ENCODE measurements around the gene SEMA3D.

The SEMA3D gene

DNA sequence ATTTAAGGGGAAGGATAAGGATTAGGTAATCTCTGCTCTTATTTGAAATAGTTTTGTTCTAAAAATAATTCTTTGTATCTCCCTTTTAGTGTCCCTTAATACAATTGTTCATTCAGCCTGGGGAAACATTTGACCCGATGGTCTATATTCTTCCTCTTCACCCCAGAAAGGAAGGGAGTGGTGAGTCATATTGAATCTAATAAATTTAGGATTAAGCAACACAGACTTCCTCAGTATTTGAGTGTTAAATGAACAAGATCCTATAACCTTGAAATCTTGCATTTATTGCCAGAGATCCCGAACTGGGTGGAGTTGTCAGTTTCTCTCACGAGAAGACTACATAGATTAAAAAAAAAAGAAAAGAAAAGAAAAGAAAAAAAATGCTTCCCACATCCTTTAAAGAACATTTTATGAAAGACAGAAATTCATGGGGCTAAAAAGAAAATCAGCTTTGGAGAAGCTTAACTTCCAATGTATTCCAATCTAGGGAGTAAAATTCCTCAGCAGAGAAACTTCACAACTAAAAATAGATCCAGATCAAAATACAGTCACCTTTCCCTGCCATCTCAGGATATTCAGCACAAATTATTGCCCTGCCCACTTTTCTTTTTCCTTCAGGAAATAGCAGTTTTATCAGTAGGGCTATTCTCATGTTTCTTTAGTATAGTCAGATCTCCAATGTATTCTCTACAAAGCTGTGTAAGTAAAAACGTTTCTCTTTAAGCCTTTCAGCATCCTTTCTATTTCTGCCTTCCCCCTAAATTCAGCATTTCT is 82.2 kb downstream of the SEMA3D start:
- H3K4me3 ChIP-seq (replicated peaks in 1 of 2; ENCODE audit: low read depth in 2 of 2, low read length in 2 of 2): no peak overlapping the region
- peak; percentile 53 to 63 for DNase-seq (ENCODE audit: low read depth in 2 of 2)
- TF ChIP-seq, protein P1, sequence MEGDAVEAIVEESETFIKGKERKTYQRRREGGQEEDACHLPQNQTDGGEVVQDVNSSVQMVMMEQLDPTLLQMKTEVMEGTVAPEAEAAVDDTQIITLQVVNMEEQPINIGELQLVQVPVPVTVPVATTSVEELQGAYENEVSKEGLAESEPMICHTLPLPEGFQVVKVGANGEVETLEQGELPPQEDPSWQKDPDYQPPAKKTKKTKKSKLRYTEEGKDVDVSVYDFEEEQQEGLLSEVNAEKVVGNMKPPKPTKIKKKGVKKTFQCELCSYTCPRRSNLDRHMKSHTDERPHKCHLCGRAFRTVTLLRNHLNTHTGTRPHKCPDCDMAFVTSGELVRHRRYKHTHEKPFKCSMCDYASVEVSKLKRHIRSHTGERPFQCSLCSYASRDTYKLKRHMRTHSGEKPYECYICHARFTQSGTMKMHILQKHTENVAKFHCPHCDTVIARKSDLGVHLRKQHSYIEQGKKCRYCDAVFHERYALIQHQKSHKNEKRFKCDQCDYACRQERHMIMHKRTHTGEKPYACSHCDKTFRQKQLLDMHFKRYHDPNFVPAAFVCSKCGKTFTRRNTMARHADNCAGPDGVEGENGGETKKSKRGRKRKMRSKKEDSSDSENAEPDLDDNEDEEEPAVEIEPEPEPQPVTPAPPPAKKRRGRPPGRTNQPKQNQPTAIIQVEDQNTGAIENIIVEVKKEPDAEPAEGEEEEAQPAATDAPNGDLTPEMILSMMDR (IDR thresholded peaks at IDR 0.05; ENCODE audit: low read depth, low read length): no peak

DNA sequence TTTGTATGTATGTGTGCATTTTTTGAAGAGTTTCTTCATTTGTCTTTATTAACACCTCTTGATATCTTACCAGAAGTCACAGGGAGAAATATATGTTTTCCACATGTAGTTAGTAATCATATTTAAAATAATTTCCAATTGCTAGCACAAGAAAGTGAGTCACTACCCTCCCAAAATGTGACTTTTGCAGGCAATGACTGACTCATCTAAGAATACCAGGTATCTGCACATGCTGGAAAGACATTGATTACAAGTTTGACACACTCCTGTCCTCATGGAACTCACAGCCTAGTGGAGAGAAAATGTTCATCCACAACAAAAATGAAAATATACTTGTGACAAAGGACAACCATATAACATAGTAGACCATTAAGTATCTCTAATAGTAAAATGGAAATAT is 82.9 kb downstream of the SEMA3D start:
- TF ChIP-seq, protein P1 (IDR thresholded peaks at IDR 0.05; ENCODE audit: low read depth, low read length): no peak
- peak in 1 of 2 donors; percentile 25 for DNase-seq (ENCODE audit: low read depth in 2 of 2)
- H3K4me3 ChIP-seq (replicated peaks in 1 of 2; ENCODE audit: low read depth in 2 of 2, low read length in 2 of 2): no peak overlapping the region

DNA sequence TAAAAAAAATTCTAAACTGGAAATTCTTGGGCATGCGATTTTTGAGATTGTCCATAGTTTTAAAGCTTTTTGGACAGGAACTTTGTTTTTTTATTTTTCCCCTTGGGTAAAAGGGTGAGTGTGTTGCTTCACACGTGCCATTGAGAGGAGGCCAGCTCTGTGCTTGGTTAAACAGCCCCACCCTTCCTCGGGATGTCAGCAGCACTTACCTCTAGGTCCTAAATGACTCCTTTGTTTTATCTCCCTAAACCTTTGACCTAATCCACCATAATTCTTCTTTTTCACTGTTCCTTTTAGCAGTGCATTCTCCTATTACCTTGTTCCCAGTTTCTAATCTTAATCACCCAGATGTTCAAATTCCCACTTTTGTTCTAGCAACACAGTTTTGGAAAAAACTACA is 83.5 kb downstream of the SEMA3D start:
- no peak overlapping the region for H3K4me3 ChIP-seq (replicated peaks in 1 of 2; ENCODE audit: low read depth in 2 of 2, low read length in 2 of 2)
- TF ChIP-seq, protein P1 (IDR thresholded peaks at IDR 0.05; ENCODE audit: low read depth, low read length): no peak
- DNase-seq (ENCODE audit: low read depth in 2 of 2): peak; percentile 30 to 45

DNA sequence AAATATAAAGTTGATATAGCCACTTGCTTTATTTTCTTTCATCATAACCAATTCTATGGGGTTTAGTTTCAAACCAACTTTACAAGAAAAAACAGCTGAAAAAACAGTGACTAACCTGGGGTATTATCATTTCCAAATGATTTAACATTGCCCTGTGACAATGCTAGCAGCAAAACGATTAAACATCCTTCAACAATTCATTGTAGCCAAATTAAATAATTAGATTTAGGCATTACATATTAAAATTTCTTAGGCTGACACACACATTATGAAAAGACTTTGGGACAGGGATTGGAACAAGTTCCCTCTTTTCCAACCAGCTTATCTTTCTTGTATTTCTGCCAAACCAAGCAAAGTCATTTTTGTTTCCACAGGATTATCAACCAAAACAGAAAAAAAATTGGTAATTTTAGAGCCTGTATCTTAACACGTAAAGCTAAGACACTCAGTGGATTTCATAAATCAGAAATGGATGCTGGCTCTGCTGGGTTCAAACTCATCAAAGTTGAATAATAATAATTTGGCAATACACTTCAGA is 84.0 kb downstream of the SEMA3D start:
- no peak overlapping the region for H3K4me3 ChIP-seq (replicated peaks in 1 of 2; ENCODE audit: low read depth in 2 of 2, low read length in 2 of 2)
- DNase-seq (ENCODE audit: low read depth in 2 of 2): peak; percentile 58 to 59
- TF ChIP-seq, protein P1 (IDR thresholded peaks at IDR 0.05; ENCODE audit: low read depth, low read length): no peak

DNA sequence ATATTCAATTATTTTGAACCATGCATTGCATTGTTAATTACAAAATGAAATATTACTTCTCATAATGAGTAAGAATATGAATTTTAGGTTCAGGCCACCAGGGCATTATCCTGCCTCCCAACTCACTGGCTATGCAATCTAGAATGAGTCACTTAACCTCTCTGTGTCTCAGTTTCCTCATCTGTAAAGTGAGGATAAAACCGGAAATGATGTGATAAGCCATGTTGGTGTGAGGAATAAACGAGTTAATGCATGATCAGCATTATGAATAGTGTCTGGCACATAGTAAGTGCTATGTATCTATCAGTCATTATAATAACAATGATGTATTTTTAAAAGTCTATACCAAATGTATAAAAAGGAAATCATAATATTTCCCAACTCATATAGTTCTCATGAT is 85.5 kb downstream of the SEMA3D start:
- H3K4me3 ChIP-seq (replicated peaks in 1 of 2; ENCODE audit: low read depth in 2 of 2, low read length in 2 of 2): no peak overlapping the region
- DNase-seq (ENCODE audit: low read depth in 2 of 2): peak in 1 of 2 donors; percentile 41
- TF ChIP-seq, protein P1 (IDR thresholded peaks at IDR 0.05; ENCODE audit: low read depth, low read length): no peak

DNA sequence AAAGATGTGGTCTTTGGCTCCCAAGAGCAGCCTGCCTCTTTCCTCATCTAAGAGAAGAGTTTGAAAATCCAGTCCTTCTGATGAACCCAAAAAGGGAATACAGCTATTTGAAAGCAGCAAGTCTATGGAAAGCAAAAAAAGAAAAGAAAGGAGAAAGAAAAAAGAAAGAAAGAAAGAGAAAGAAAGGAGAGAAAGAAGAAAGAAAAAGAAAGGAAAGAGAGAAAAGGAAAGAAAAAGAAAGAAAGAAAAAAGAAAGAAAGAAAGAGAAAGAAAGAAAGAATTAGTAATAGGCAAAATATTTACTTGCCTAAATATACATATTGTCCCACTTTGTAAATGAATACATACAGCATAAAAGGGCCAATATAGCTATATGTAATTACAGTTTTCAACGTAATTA is 89.0 kb downstream of the SEMA3D start:
- no peak for DNase-seq (ENCODE audit: low read depth in 2 of 2)
- no peak overlapping the region for H3K4me3 ChIP-seq (replicated peaks in 1 of 2; ENCODE audit: low read depth in 2 of 2, low read length in 2 of 2)
- TF ChIP-seq, protein P1 (IDR thresholded peaks at IDR 0.05; ENCODE audit: low read depth, low read length): no peak
